IMR-90 (cell line): Measurements from ENCODE around the gene CCNQ. TPM values are rescaled to one million over a fixed set of nuclear protein-coding genes. Genes with fewer than 3 reads are reported as not detected.

Source experiments
- ATAC-seq: fragments of 200-7000 bp; cut with Tn5 transposase; 2 replicates; pipeline ENCODE4 v1.9.1; 2020; ENCODE audit warnings: low read depth, mild to moderate bottlenecking, moderate library complexity
- BruUV-seq: library from RNA; stranded (reverse); fragments of 400-500 nt; replicated peaks from 2 replicates; lab custom pipeline; 2021; lab: Mats Ljungman, UMichigan
- CTCF ChIA-PET: fragments of 300-600 bp; formaldehyde crosslinking; extraction: SDS; loops from one replicate; lab custom pipeline; 2021; ENCODE audit warnings: antibody characterized with exemption; lab: Yijun Ruan, JAX
- POLR2A ChIA-PET: fragments of 300-600 bp; sonication (Branson Sonifier 250); formaldehyde crosslinking; loops from one replicate; lab custom pipeline; 2022; ENCODE audit warnings: antibody characterized with exemption; ENCODE audit not compliant: unreplicated experiment; lab: Charles Lee
- DNase-seq: peaks from one replicate; pipeline ENCODE4 v3.0.0; 2013
- H2AFZ ChIP-seq: replicated peaks from 2 replicates; pipeline ENCODE3; 2013; ENCODE audit warnings: low read length, mild to moderate bottlenecking; ENCODE audit not compliant: poor library complexity
- H2AK5ac ChIP-seq: 2 replicates; pipeline ENCODE4 v1.6.1; 2013; ENCODE audit warnings: low read depth, low read length, inconsistent platforms
- H2AK9ac ChIP-seq: replicated peaks from 2 replicates; pipeline ENCODE3; 2013; ENCODE audit warnings: mild to moderate bottlenecking, low read depth, low read length, moderate library complexity; ENCODE audit not compliant: poor library complexity
- H2BK120ac ChIP-seq: 2 replicates; pipeline ENCODE4 v1.6.1; 2013; ENCODE audit warnings: low read depth, low read length, inconsistent platforms
- H2BK15ac ChIP-seq: 3 replicates; pipeline ENCODE4 v1.6.1; 2013; ENCODE audit warnings: low read depth, low read length, inconsistent platforms
- H2BK20ac ChIP-seq: 2 replicates; pipeline ENCODE4 v1.6.1; 2013; ENCODE audit warnings: low read depth, mild to moderate bottlenecking, inconsistent platforms, low read length, moderate library complexity
- H2BK5ac ChIP-seq: 2 replicates; pipeline ENCODE4 v1.6.1; 2013; ENCODE audit warnings: mild to moderate bottlenecking, low read depth, low read length, inconsistent platforms; ENCODE audit not compliant: poor library complexity, severe bottlenecking
- H3K14ac ChIP-seq: replicated peaks from 2 replicates; pipeline ENCODE4 v1.6.1; 2013; ENCODE audit warnings: low read depth, low read length, inconsistent platforms
- H3K18ac ChIP-seq: 2 replicates; pipeline ENCODE4 v1.6.1; 2013; ENCODE audit warnings: low read depth, low read length, control low read depth
- H3K23ac ChIP-seq: 2 replicates; pipeline ENCODE4 v1.6.1; 2013; ENCODE audit warnings: low read depth, low read length, inconsistent platforms
- H3K27ac ChIP-seq: 2 replicates; pipeline ENCODE4 v1.5.1; 2013; ENCODE audit warnings: mild to moderate bottlenecking, control low read depth, low read length; ENCODE audit not compliant: insufficient read depth
- H3K27me3 ChIP-seq: 2 replicates; pipeline ENCODE4 v1.6.1; 2013; ENCODE audit warnings: low read length; ENCODE audit not compliant: control insufficient read depth, insufficient read depth
- H3K36me3 ChIP-seq: 2 replicates; pipeline ENCODE4 v1.6.1; 2013; ENCODE audit warnings: low read length, mixed read lengths; ENCODE audit not compliant: control insufficient read depth, insufficient read depth
- H3K4ac ChIP-seq: 2 replicates; pipeline ENCODE4 v1.6.1; 2013; ENCODE audit warnings: low read depth, low read length, inconsistent platforms
- H3K4me1 ChIP-seq: 2 replicates; pipeline ENCODE4 v1.6.1; 2013; ENCODE audit warnings: low read length, mixed read lengths; ENCODE audit not compliant: control insufficient read depth, insufficient read depth
- H3K4me2 ChIP-seq: 2 replicates; pipeline ENCODE4 v1.6.1; 2013; ENCODE audit warnings: low read depth, mild to moderate bottlenecking, control low read depth, low read length, moderate library complexity
- H3K4me3 ChIP-seq: 2 replicates; pipeline ENCODE4 v1.5.1; 2013; ENCODE audit warnings: low read depth, mild to moderate bottlenecking, control low read depth, low read length, moderate library complexity; ENCODE audit not compliant: insufficient read depth
- H3K56ac ChIP-seq: 2 replicates; pipeline ENCODE4 v1.6.1; 2013; ENCODE audit warnings: low read length, inconsistent platforms; ENCODE audit not compliant: insufficient read depth; ENCODE audit errors: extremely low read depth
- H3K79me1 ChIP-seq, 2 experiments: 2 replicates each; pipeline ENCODE4 v1.6.1; 2013; ENCODE audit warnings: low read length in 2 of 2, inconsistent platforms in 1 of 2, low read depth in 1 of 2
- H3K9ac ChIP-seq: 2 replicates; pipeline ENCODE4 v1.6.1; 2013; ENCODE audit warnings: low read depth, low read length, control low read depth
- H3K9me1 ChIP-seq: 2 replicates; pipeline ENCODE4 v1.6.1; 2013; ENCODE audit warnings: low read length, inconsistent platforms; ENCODE audit not compliant: insufficient read depth
- H3K9me3 ChIP-seq: 2 replicates; pipeline ENCODE4 v1.6.1; 2013; ENCODE audit warnings: low read length; ENCODE audit not compliant: control insufficient read depth, insufficient read depth
- H4K20me1 ChIP-seq: 2 replicates; pipeline ENCODE4 v1.6.1; 2013; ENCODE audit warnings: low read length, inconsistent platforms; ENCODE audit not compliant: insufficient read depth
- H4K5ac ChIP-seq: 2 replicates; pipeline ENCODE4 v1.6.1; 2013; ENCODE audit warnings: mild to moderate bottlenecking, low read depth, low read length, control low read depth
- H4K8ac ChIP-seq, 2 experiments: 2 replicates each; pipeline ENCODE4 v1.6.1; 2013; ENCODE audit warnings: low read depth in 2 of 2, low read length in 2 of 2, control low read depth in 1 of 2, inconsistent platforms in 1 of 2
- H4K91ac ChIP-seq: 2 replicates; pipeline ENCODE4 v1.6.1; 2013; ENCODE audit warnings: low read depth, low read length, inconsistent platforms; ENCODE audit not compliant: insufficient read depth
- BHLHE40 ChIP-seq: fragments of 150-350 bp; IDR thresholded peaks from 2 replicates; pipeline ENCODE4 v1.6.1; 2016; ENCODE audit warnings: mild to moderate bottlenecking, low read depth, low read length
- CEBPB ChIP-seq: IDR thresholded peaks from 2 replicates; pipeline ENCODE4 v1.6.1; 2012; ENCODE audit warnings: low read depth, low read length, improper control_type of control experiment
- ELK1 ChIP-seq: fragments of 150-350 bp; IDR thresholded peaks from 2 replicates; pipeline ENCODE4 v1.6.1; 2016; ENCODE audit warnings: low read depth, mild to moderate bottlenecking, low read length, moderate library complexity, borderline replicate concordance
- MAFK ChIP-seq: IDR thresholded peaks from 2 replicates; pipeline ENCODE4 v1.6.1; 2012; ENCODE audit warnings: low read depth, low read length, improper control_type of control experiment
- MAZ ChIP-seq: IDR thresholded peaks from 2 replicates; pipeline ENCODE4 v1.6.1; 2012; ENCODE audit warnings: low read depth, mild to moderate bottlenecking, low read length, improper control_type of control experiment, moderate library complexity, borderline replicate concordance
- POLR2A ChIP-seq: IDR thresholded peaks from 2 replicates; pipeline ENCODE4 v1.6.1; 2012; ENCODE audit warnings: mild to moderate bottlenecking, low read depth, low read length
- RAD21 ChIP-seq: IDR thresholded peaks from 2 replicates; pipeline ENCODE4 v1.6.1; 2012; ENCODE audit warnings: low read length, improper control_type of control experiment
- USF2 ChIP-seq: fragments of 150-350 bp; IDR thresholded peaks from 2 replicates; pipeline ENCODE4 v1.6.1; 2017; ENCODE audit warnings: mild to moderate bottlenecking, antibody characterized with exemption, low read length, low read depth
- WGBS, 2 experiments: methylation state at CpG; one replicate each; pipeline versions ENCODE4 v1.1.5 to v1.1.7; 2013; ENCODE audit warnings: missing lambda C conversion rate in 2 of 2; ENCODE audit not compliant: insufficient read length in 1 of 2; ENCODE audit errors: extremely low coverage in 2 of 2; 5-methylcytosine and 5-hydroxymethylcytosine counted together
- dilution Hi-C: fragments of 300-500 bp; cut with HindIII; formaldehyde crosslinking; loops from one replicate; pipeline ENCODE4 v1.14.3; 2018; ENCODE audit warnings: low sequenced_read_pairs; ENCODE audit not compliant: unreplicated experiment
- in situ Hi-C: fragments of 300-500 bp; cut with MboI; formaldehyde crosslinking; loops from 3 replicates; pipeline ENCODE4 v1.14.3; 2019; ENCODE audit warnings: low sequenced_read_pairs, inconsistent platforms, mixed read lengths
- intact Hi-C: fragments of 100-400 bp; cut with micrococcal nuclease; formaldehyde crosslinking; loops from 2 replicates; pipeline ENCODE4 v1.10.0; 2022
- polyA plus RNA-seq, 3 experiments: library from polyadenylated mRNA; depleted of rRNA; stranded (reverse); fragments of >200 nt; gene quantifications; 2 replicates each; pipeline ENCODE4 v1.2.3, GENCODE V29; 2012; ENCODE audit warnings: low replicate concordance in 1 of 3
- total RNA-seq: library from RNA; depleted of rRNA; stranded (reverse); fragments of >200 nt; gene quantifications from 2 replicates; pipeline ENCODE4 v1.2.3, GENCODE V29; 2012

Gene CCNQ
- total and polyA plus RNA-seq, 2 of the 4 experiments (the other 2 are of a cell fraction), result 27.6 to 35.2 TPM

- ATAC-seq (no peak), DNase-seq (no peak)
- WGBS, 2 experiments, result 59% methylated on average over 3 of the region's 9 CpGs; no CpG with 5 or more reads in 1 of the 2 experiments
- no TSS peak for BruUV-seq
- H2AK9ac ChIP-seq, result no peak overlapping the region
- no peak overlapping the region for H3K56ac ChIP-seq
- H3K4ac ChIP-seq, result no peak overlapping the region
- H3K27ac ChIP-seq, result no peak overlapping the region
- H4K91ac ChIP-seq, result no peak overlapping the region
- H3K79me1 ChIP-seq, result no peaks in the 10 kb centered on the region
- H2BK20ac ChIP-seq, result no peak overlapping the region
- no peak overlapping the region for H2BK120ac ChIP-seq
- no peak overlapping the region for H3K4me2 ChIP-seq
- intact Hi-C loops (no loop called here), dilution Hi-C loops (no loop called here), in situ Hi-C loops (no loop called here)
- no peak overlapping the region for H3K14ac ChIP-seq
- H2BK15ac ChIP-seq, result no peak overlapping the region
- no peaks in the 10 kb centered on the region for H4K20me1 ChIP-seq
- TF ChIP-seq CEBPB (no peak), BHLHE40 (no peak), POLR2A (no peak), MAFK (no peak), USF2 (no peak), ELK1 (no peak), MAZ (no peak), RAD21 (no peak)
- H3K4me3 ChIP-seq, result no peak overlapping the region
- no peak overlapping the region for H2AFZ ChIP-seq
- no peak overlapping the region for H2BK5ac ChIP-seq
- no peaks in the 10 kb centered on the region for H3K9me1 ChIP-seq
- H4K8ac ChIP-seq, result no peak overlapping the region
- H3K9me3 ChIP-seq, result peaks cover 8% of the 10 kb centered on the region
- H3K9ac ChIP-seq, result no peak overlapping the region
- no peaks in the 10 kb centered on the region for H3K4me1 ChIP-seq
- no peak overlapping the region for H4K5ac ChIP-seq
- no peak overlapping the region for H3K18ac ChIP-seq
- ChIA-PET CTCF (no interaction called here), POLR2A (no interaction called here)
- no peak overlapping the region for H2AK5ac ChIP-seq
- H3K23ac ChIP-seq, result no peak overlapping the region
- H3K27me3 ChIP-seq, result peaks cover 22% of the 10 kb centered on the region; the same call in 1 of the 2 replicates
- no peaks in the 10 kb centered on the region for H3K36me3 ChIP-seq
Observed at GRCh38 chrX:153634236-153634635, 35.3 kb upstream of the CCNQ start.
